Measurements from ENCODE around the gene OR8B8. TPM values are rescaled to one million over a fixed set of nuclear protein-coding genes. Genes with fewer than 3 reads are reported as not detected.
A peak's percentile ranks its signal among the peaks of the same experiment; 100 is the strongest.
"Not testable (repeated sequence)": the region's sequence is repeated elsewhere in the genome, so short reads cannot be mapped to it uniquely, and the experiment has no call there.

Gene OR8B8
- total RNA-seq, 2 donors from 2014 or later = not detected

- Mint-ChIP-seq H3K4me1 (no peaks in the 10 kb centered on the region), H3K27ac (no peak within 1 kb of the TSS), H3K36me3 (ENCODE audit: low read depth) (no peaks in the 10 kb centered on the region), H3K27me3 (peaks cover 53% of the 10 kb centered on the region), H3K4me3 (no peak within 1 kb of the TSS)
- ATAC-seq = no peak
- no peak for DNase-seq
- no peaks in the 10 kb centered on the region for H3K9me3 ChIP-seq (ENCODE audit: control insufficient read depth, low read length, poor library complexity, severe bottlenecking)
These were observed 21.0 kb downstream of the OR8B8 start, which contains the start of gene OR8B4 for GRCh38 chr11:124424384-124424921. Gene OR8B4 (minus strand): TSS chr11:124424871. CDS start chr11:124424871, 0 bp downstream.

- ATAC-seq (no peak), DNase-seq (no peak)
- Mint-ChIP-seq H3K4me3 (no peak overlapping the region), H3K36me3 (ENCODE audit: low read depth) (no peaks in the 10 kb centered on the region), H3K4me1 (no peaks in the 10 kb centered on the region), H3K27me3 (peaks cover 65% of the 10 kb centered on the region), H3K27ac (no peak overlapping the region)
- H3K9me3 ChIP-seq (ENCODE audit: control insufficient read depth, low read length, poor library complexity, severe bottlenecking) = no peaks in the 10 kb centered on the region
These were observed 24.5 kb downstream of the OR8B8 start for GRCh38 chr11:124421043-124421442.

- DNase-seq = no peak
- Mint-ChIP-seq H3K4me3 (no peak overlapping the region), H3K27ac (no peak overlapping the region), H3K36me3 (ENCODE audit: low read depth) (no peaks in the 10 kb centered on the region), H3K27me3 (peaks cover 46% of the 10 kb centered on the region), H3K4me1 (no peaks in the 10 kb centered on the region)
- ATAC-seq = no peak
- no peaks in the 10 kb centered on the region for H3K9me3 ChIP-seq (ENCODE audit: control insufficient read depth, low read length, poor library complexity, severe bottlenecking)
These were observed 30.1 kb downstream of the OR8B8 start for GRCh38 chr11:124415356-124415923.

DNA sequence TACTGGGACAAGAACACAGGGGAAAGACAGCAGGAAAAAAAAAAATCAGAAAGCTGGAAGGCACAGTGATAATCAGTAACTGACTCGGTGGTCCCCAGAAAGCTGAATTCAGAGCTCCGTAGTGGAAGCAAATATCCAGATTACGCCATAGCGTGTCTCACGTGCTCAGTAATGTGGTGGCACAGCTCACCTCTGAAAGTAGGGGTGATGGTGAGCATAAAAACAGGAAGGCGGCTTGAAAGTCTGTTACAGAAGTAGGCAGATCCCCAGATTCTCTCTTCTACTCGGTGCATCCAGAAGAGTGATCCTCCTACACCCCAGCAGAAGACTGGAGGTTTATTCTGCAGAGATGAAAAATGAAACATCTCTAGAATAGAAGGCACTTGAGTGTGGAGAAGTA, 35.6 kb downstream of the OR8B8 start:
- H3K4me1 Mint-ChIP-seq = peaks cover 5% of the 10 kb centered on the region
- H3K36me3 Mint-ChIP-seq (ENCODE audit: low read depth) = peaks cover 2% of the 10 kb centered on the region
- no peak overlapping the region for H3K27ac Mint-ChIP-seq
- DNase-seq = no peak
- no peak for ATAC-seq
- H3K27me3 Mint-ChIP-seq = peaks cover 51% of the 10 kb centered on the region
- no peak overlapping the region for H3K4me3 Mint-ChIP-seq
- no peaks in the 10 kb centered on the region for H3K9me3 ChIP-seq (ENCODE audit: control insufficient read depth, low read length, poor library complexity, severe bottlenecking)

- Mint-ChIP-seq H3K27ac (no peak overlapping the region), H3K27me3 (peaks cover 36% of the 10 kb centered on the region), H3K4me1 (peaks cover 7% of the 10 kb centered on the region), H3K36me3 (ENCODE audit: low read depth) (peaks cover 2% of the 10 kb centered on the region), H3K4me3 (no peak overlapping the region)
- DNase-seq (no peak), ATAC-seq (no peak)
- no peaks in the 10 kb centered on the region for H3K9me3 ChIP-seq (ENCODE audit: control insufficient read depth, low read length, poor library complexity, severe bottlenecking)
These were observed 39.9 kb downstream of the OR8B8 start for GRCh38 chr11:124405581-124405980.

DNA sequence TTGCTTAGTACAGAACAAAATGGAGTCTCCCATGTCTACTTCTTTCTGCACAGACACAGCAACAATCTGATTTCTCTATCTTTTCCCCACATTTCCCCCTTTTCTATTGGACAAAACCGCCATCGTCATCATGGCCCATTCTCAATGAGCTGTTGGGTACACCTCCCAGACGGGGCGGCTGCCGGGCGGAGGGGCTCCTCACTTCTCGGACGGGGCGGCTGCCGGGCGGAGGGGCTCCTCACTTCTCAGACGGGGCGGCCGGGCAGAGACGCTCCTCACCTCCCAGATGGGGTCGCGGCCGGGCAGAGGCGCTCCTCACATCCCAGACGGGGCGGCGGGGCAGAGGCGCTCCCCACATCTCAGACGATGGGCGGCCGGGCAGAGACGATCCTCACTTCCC, 42.3 kb downstream of the OR8B8 start:
- not testable (repeated sequence) for H3K4me1 Mint-ChIP-seq; H3K27ac Mint-ChIP-seq; H3K4me3 Mint-ChIP-seq; H3K36me3 Mint-ChIP-seq (ENCODE audit: low read depth); DNase-seq; H3K9me3 ChIP-seq (ENCODE audit: control insufficient read depth, low read length, poor library complexity, severe bottlenecking); ATAC-seq
- peaks cover 15% of the 10 kb centered on the region for H3K27me3 Mint-ChIP-seq

DNA sequence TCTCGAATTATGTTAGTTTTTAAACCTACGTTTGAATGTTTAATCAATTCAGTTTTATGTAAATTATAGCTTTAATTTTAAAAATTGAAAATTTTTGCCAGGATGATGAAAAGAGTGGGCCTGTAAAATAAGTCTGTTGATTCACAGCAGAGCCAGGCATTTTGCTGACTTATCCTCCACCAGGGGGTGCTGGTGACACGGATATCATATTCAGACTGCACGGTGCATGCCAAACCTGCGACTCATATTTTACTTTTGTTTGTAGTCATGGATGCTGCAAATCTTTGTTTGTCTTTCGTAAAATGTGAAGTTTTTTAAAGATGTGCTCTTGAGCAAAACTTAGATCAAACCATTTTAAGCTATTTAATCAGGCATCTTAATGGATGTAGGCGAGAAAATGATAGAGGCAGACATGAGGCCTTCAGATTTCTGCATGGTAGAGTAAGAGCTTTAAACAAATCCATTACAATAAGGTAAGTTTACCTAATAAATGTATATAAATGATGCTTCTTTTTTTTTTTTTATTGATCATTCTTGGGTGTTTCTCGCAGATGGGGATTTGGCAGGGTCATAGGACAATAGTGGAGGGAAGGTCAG, 43.1 kb downstream of the OR8B8 start:
- peak in 2 of 3 donors; percentile 11 for DNase-seq
- H3K9me3 ChIP-seq (ENCODE audit: control insufficient read depth, low read length, poor library complexity, severe bottlenecking) = no peaks in the 10 kb centered on the region
- Mint-ChIP-seq H3K27me3 (peaks cover 11% of the 10 kb centered on the region), H3K27ac (no peak overlapping the region), H3K4me3 (no peak overlapping the region), H3K4me1 (peaks cover 2% of the 10 kb centered on the region), H3K36me3 (ENCODE audit: low read depth) (no peaks in the 10 kb centered on the region)
- peak; percentile 51 for ATAC-seq

DNA sequence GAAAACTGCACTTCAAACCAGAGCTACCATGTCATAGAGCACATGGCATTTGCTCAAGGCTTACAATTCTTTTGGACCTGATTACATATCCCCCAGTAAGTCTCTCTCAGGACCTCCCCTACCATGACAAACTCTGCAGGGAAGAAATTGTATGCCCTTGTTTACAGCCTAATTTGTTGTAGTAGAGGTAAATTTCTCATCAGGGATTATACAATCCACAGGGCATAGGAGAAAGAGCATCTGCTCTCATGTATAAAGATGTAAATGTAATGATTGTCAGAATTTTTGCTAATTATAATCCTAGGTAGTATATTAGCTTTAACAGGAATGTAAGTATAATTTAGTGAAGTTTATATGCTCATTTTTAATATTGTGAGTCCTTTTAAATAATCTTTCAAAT, 46.6 kb downstream of the OR8B8 start, which contains the start of gene OR8B3:
TSS of gene OR8B3 (minus strand) at position 101 of the 400 bp plus-strand sequence. CDS start 1,673 bp downstream, outside the sequence.
- no peaks in the 10 kb centered on the region for H3K36me3 Mint-ChIP-seq (ENCODE audit: low read depth)
- H3K4me1 Mint-ChIP-seq = peaks cover 2% of the 10 kb centered on the region
- no peak within 1 kb of the TSS for H3K4me3 Mint-ChIP-seq
- H3K27ac Mint-ChIP-seq = no peak within 1 kb of the TSS
- DNase-seq = no peak
- ATAC-seq = no peak
- H3K9me3 ChIP-seq (ENCODE audit: control insufficient read depth, low read length, poor library complexity, severe bottlenecking) = no peaks in the 10 kb centered on the region
- no peaks in the 10 kb centered on the region for H3K27me3 Mint-ChIP-seq

GRCh38 chr11:124396847-124397246, 48.6 kb downstream of the OR8B8 start:
- not testable (repeated sequence) for H3K4me3 Mint-ChIP-seq; ATAC-seq; H3K36me3 Mint-ChIP-seq (ENCODE audit: low read depth)

GRCh38 chr11:124394408-124394807, 51.1 kb downstream of the OR8B8 start:
- H3K36me3 Mint-ChIP-seq (ENCODE audit: low read depth) = no peaks in the 10 kb centered on the region
- no peak overlapping the region for H3K4me3 Mint-ChIP-seq
- H3K27ac Mint-ChIP-seq = no peak overlapping the region
- DNase-seq = no peak
- H3K4me1 Mint-ChIP-seq = no peaks in the 10 kb centered on the region
- peaks cover 6% of the 10 kb centered on the region for H3K27me3 Mint-ChIP-seq
- H3K9me3 ChIP-seq (ENCODE audit: control insufficient read depth, low read length, poor library complexity, severe bottlenecking) = no peaks in the 10 kb centered on the region
- no peak for ATAC-seq

More at GRCh38 chr11:124396847-124397246, 48.6 kb downstream of the OR8B8 start:
- not testable (repeated sequence) for H3K4me1 Mint-ChIP-seq; H3K9me3 ChIP-seq (ENCODE audit: control insufficient read depth, low read length, poor library complexity, severe bottlenecking); H3K27me3 Mint-ChIP-seq; H3K27ac Mint-ChIP-seq; DNase-seq

Other genes starting within 250 kb of the OR8B8 start
- not detected for gene OR8G1, start 204.6 kb downstream of the OR8B8 start, total RNA-seq
- gene OR8G5, start 189.3 kb downstream of the OR8B8 start, total RNA-seq = not detected
- gene OR8D1, start 131.7 kb downstream of the OR8B8 start, total RNA-seq = not detected
- not detected for gene OR8D2, start 125.5 kb downstream of the OR8B8 start, total RNA-seq
- gene OR8B2, start 61.2 kb downstream of the OR8B8 start, total RNA-seq = not detected
- not detected for gene OR8B3, start 46.7 kb downstream of the OR8B8 start, total RNA-seq
- gene OR8B4, start 20.8 kb downstream of the OR8B8 start, total RNA-seq = not detected
- gene OR8B12, start 98.0 kb upstream of the OR8B8 start, total RNA-seq = not detected
- gene OR8A1, start 124.3 kb upstream of the OR8B8 start, total RNA-seq = not detected
- not detected for gene PANX3, start 165.7 kb upstream of the OR8B8 start, total RNA-seq
- 10 to 100 TPM; 55.5 to 61.4 TPM for gene TBRG1, start 177.2 kb upstream of the OR8B8 start, total RNA-seq
- gene SIAE, start 228.0 kb upstream of the OR8B8 start, total RNA-seq = 10 to 100 TPM in 1 of 2 donors, 1 to 10 TPM in 1; 6.8 to 15.0 TPM
- 1 to 10 TPM in 1 of 2 donors, under 1 TPM in 1; 0.67 to 1.1 TPM for gene SPA17, start 228.2 kb upstream of the OR8B8 start, total RNA-seq